Occipital lobe (tissue), 2 donors: ENCODE measurements around the gene TMEM132D. TPM values are rescaled to one million over a fixed set of nuclear protein-coding genes. Genes with fewer than 3 reads are reported as not detected.

Source experiments
- DNase-seq: peaks from one replicate; lab custom pipeline; 2025; lab: John Stamatoyannopoulos, UW
- total RNA-seq: library from RNA; depleted of rRNA; stranded (reverse); fragments of >200 nt; gene quantifications from one replicate; pipeline ENCODE4 v1.2.3, GENCODE V29; 2014

Gene TMEM132D
- total RNA-seq, 1 donor from 2014 or later: 4.4 TPM

DNA sequence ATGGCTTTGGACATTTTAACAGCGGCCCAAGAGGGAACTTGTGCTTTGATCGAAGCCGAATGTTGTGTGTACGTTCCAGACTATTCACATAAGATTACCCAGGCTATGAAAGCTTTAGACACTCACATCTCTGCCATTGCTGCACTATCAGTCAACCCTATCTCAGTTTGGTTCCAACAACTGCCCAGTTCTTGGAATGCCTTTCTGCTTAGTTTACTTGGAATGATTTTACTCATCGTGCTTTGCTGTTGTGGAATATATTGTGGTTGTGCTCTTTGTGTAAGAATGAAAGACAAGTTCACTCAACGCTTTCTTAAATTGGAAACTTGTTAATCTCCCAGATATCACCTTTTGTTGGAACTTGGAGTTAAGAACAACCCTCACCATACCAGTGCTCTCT lies 552.3 kb downstream of the TMEM132D start:
- no peak for DNase-seq

DNA sequence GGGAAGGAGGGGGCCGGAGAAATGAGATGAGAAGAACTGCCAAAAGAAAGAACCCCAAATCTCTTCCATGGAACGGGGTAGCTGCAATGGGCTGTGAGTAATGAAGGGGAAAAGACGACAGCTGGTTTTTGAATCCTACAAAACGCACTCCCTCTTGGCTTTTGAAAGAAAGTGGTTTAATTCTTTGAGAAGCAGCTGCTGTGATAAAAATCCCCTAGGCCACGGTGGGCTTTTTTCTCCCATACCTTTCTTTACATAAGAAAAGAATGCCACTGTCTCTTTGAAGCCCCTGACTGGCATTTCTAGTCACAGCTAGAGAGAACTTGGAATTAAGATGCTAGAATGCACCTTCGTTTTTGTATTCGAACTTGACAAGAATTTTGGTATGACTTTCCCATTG lies 564.5 kb downstream of the TMEM132D start:
- no peak for DNase-seq

DNA sequence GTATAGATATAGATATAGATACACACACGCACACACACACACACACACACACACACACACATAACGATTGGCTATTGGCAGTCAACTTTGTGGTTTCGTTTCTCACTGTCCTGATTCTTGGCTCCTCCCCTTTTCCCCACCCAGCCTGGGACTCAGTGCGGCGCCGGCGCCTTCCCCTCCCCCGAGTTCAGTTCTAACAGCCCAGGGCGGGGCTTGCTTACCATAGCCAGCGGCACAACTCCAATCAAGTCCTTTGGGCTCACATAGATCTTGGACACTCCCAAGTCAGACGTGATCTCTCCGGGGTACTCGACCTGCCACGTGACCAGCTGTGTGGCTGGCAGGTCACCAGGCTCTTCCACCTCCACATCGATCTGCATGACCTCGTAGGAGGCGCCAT lies 566.4 kb downstream of the TMEM132D start:
- no peak for DNase-seq

DNA sequence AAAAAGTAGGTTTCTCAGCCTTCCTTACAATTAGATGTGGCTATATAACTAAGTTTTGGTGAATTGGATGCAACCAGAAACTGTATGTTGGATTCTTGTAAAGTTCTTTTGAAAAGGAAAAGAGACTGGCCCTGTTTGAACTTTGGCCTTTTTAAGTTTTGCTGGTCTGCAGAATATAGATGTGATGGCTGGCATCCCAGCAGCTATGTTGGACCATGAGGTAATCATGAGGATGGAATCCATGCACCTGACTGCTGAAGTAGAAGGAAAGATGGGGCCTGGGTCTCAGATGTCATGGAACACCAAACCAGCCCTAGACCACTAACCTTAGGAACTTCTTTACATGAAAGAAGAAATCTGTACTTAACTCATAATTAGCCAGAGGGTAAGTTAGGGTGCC lies 568.1 kb downstream of the TMEM132D start:
- DNase-seq: no peak

DNA sequence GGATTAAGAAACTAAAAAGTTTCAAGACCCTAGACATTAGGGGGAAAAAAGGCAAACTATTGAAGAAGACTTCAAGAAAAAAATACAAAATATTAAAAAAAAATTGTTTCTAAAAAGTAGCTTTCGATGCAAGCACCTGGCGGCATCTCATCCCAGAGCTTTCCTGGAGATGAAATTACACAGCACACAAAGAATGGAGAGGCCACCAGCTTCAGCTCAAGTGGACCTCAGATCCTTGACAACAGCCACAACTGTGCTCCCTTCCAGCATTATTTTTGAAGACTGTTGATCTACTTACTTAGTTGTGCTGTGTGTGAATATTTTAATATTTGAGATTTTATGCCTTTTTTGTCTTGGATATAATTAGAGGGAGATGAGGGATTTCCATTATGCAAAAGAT lies 571.5 kb downstream of the TMEM132D start:
- DNase-seq: no peak

DNA sequence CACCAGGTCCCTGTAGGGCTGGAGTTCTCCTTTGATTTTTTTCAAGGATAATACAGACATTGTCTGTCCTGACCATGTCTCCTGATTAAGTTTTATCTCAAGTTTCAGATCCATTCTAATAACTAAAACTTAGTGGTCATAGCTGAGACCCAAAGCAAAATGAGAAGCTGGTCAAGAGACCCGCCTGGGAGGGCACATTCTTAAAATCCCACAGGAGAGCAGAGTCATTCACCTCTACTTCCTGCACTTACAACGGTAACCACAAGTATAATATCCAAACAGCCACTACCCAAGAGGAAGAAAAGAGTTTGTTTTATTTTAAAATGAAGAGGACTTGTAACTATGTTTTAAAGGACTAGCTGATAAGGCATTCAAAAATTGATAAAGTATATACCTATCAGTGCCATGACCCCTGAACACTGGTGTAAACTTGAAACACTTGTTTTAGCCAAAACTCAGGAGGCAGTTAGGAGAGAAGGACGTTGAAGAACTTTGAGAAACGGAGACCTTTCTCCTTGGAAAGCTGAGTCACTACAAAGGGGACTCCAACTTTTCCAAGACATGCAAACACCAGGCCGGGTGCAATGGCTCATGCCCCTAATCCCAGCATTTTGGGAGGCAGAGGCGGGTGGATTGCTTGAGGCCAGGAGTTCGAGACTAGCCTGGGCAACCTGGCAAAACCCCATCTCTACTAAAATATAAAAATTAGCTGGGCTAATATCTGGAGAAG lies 572.3 kb downstream of the TMEM132D start:
- no peak for DNase-seq

DNA sequence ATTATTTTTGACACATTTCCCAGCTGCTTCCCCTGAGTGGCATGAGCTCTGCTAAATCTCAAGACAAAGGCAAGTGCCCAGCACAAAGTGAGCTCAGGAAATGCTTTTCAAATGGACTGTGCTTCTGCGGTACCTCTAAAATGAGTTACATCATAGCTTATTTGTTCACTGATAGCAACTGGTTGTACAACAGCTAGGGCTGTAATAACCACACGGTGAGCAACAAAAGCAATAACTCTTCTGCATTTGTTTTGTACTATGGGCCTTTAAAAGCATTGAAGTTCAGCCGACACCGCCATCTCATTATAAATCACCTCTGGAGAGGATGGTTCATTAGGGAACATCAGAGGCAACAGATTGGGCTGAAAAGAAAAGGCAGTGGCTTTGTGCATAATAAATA lies 575.6 kb downstream of the TMEM132D start:
- DNase-seq: no peak

DNA sequence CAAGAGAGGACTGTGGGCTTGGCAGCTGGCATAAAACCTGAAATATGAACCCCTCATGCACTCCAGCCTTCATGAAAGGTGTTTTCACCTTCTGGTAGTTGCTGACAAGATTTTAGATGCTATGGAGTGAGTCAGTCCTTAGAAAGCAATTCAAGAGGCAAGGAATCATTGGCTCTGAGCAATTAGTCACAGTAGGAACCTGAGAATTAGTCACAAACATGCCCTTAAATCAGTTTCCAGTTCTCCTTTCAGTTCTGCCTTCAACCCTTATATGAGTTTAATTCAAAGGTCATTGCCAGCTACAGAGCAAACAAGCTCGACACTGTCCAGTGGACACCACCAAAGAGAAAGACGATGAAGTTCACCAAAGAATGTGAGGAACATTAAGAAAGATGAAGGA lies 578.3 kb downstream of the TMEM132D start:
- no peak for DNase-seq

DNA sequence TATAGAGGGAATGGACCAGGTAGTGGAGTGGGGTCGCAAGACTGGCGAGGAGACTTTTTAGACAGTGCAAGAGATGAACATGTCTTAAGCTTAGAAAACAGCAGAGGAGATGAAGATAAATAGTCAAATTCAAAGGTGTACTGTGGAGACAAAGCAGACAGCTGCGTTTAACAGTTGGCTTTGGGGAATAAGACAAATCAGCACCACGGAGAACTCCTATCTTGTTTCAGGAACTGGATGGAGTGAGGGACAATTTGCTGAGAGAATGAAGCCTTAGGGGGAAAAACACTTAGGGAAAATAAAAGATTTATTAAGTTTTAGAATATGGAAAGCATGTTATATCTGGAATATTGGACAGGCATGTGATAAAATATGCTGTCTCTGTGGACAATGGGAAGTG lies 591.8 kb downstream of the TMEM132D start:
- DNase-seq: no peak

DNA sequence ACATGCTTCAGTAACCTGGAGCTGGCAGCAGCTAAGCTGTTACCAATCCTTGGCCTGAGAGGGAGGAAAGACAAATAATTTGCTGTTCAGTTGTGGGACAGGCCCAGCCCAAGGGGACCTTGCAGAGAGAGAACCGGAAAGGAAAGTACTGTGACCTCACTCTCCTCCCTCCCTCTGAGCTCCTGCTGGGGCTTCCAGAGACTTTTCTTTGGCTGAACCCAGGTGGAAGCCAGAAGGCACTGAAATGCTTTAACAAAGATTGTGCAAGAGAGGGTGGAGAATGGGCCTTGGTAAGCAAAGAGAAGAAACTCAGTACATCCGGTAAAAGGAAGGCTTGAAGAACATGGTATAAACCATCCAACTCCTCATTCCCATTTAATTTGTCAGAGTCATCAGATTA lies 593.5 kb downstream of the TMEM132D start:
- DNase-seq: no peak

DNA sequence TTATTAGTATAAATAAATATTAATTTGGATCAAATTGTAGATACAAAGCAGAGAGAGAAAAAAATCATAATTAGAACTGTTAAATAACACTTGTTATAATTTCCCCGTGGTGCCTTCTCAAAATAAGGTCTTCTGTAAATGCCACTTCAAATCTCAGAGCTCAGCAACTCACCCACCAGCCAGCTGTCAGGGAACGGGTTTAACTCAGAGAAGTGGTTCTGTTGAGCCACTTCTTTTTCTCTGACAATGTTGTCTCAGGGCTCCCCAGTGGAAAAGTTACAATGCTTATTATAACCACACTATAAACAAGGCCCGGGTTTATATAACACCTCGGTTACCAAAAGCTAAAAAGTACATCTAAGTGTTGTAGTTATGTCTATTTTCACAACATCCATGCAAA lies 598.0 kb downstream of the TMEM132D start:
- no peak for DNase-seq

DNA sequence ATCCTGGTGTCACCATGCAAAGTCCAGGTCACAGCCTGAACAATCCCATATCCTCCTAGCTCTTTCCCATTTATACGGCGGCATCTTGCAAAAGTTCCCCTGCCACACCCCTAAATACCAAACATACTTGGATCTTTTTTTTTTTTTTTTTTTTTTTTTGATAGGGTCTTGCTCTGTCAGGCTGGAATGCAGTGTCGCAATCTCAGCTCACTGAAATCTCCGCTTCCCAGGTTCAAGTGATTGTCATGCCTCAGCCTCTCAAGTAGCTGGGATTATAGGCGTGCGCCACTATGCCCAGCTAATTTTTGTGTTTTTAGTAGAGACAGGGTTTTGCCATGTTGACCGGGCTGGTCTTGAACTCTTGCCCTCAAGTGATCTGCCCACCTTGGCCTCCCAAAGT lies 599.3 kb downstream of the TMEM132D start:
- DNase-seq: no peak

DNA sequence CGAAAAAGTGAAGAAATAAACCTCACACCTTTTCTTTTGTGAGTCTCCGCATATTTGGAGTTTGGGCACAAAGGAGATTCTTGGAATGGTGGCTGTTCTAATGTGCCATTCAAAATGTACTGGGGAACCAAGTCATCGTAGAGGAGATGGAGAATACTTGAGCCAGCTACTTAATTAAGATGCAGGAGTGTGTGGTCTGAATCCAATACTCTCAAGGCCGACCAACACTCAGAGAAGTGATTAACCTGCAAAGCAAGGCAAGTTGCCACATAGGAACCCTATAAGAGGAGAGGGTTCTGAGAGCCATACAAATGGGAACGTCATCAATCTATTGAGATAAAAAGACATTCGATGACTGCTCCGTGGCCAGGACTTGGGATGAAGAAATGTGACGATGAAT lies 603.8 kb downstream of the TMEM132D start:
- no peak for DNase-seq

DNA sequence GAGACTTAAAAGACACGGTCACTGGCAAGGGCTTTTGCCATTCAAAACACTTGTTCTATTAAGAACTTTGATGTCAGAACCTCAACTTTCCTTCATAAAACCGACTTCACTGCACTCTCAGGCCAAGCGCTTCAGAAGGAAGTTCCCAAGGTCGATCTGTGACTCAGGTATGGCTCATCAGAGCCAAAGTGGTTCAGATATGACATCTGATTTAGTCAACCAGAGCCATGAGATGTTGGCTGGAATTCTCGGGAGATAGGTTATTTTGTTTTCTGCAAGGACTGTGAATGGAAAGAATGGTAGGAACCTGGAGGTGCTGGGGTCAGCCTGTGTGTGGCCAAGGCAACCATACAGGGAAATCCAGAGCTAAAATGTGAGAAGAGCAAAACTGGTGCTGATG lies 604.9 kb downstream of the TMEM132D start:
- DNase-seq: no peak

DNA sequence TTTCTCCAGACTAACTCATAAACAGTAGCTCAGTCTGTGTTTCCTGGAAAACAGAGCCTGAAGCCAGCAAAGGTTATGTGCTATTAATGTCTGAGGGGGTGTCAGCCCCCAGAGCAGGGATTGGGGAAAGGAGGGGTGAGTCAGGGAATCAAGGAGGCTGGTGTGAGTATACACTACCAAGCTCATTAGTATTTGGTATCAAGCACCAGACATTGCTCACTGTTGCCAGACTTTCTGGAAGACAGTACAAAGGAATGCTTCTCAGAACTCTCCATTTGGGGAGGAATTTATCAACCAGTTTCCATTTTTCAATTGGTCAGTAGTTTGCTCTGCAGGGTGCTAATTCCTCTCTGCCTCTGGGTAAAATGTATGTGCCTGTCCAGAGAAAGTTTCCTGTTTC lies 607.2 kb downstream of the TMEM132D start:
- no peak for DNase-seq

DNA sequence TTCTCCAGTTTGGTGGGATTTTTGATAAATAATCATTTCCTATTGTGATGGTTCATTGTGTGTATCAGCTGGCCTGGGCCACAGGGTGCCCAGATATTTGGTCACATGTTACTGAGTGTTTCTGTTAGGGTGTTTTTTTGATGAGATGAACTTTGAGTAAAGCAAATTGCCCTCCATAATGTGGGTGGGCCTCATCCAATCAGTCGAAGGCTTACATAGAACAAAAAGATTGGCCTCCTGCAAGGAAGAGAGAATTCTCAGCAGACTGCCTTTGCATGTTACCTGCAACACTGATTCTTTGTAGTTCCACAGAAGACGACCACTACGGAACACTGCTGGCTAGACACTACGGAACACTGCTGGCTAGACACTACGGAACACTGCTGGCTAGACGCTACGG lies 609.0 kb downstream of the TMEM132D start:
- DNase-seq: no peak

DNA sequence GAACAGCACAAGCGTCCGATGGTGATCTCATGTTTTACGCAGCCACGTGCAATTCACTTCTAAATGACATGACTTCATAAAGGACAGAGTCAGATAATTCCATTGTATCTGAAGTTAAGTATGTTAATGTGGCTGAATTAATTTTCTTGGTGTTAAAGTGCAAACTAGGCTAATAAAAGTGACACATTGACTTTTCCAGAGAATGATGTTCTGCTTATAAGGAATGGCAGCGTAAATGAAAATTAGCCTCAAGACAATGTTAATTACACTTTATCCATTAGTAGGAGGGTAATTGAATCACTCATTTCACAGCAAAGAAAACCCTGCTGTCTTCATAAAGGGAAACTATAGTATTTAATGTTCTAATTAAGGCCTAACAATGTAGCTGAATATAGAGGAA lies 624.1 kb downstream of the TMEM132D start:
- DNase-seq: no peak

DNA sequence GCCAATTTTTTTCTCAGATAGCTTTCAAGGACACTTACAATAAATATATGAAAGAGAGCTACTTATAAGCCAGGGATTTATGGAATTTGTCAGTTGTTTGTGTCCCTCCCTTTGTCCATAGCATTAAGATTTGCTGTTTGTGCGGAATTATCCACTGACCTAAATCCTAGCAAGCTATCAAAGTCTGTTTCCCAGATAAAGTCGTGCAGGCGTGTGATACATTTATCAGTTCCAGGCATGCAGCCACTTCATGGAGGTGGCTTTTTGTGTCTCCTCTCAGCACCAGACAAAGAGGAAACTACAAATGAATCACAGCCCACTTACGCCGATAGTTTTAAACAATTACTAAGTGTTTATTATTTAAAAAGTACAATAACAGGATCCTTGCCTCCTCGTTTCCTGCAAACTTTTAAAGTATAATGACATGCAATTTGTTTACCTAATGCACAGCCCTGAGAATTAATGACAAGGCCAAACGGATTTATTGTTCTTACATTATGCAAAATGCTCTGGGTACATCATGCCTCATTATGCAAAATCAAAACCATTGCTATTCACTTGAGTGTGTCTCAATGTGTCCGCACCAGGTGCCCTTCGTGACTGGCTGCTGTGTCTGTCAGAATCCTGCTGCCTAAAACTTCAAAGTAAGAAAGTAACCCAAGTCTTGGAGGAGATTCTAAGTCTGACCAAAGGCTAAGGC lies 627.3 kb downstream of the TMEM132D start:
- peak; percentile 21 for DNase-seq

DNA sequence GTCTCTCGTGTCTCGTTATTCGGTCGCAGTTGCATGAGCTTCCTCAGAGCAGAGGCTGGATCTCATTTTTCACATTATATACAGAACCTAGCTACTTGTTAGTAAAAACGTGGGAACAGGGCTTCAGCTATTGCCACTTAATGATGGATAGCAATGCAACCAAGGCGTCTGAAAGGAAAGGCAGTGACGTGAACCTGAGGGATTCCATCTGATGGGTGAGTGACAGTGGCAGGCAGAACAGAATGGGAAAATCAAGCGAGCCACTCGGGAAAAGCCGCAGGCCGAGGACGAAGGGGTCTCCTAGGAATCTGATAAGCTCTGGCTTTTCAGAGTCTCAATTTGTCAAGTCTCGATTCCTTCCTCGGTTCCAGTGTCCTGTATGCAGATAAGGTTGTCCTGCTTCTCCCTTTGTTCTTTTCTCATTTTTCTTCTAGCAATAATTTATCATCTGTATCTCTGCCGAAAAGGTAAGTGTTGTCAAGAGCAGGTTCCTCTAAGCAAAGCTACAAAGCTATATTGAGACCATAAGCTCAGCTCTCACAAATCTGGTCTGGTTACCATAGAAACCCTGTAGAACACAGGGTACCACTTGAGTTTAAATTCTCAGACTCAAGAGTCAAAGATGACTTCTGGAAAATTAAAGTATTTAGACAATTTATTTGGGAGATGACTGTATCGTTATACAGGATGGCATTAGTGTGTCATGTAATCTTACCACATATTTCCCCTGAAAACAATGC lies 633.9 kb downstream of the TMEM132D start:
- DNase-seq: no peak

DNA sequence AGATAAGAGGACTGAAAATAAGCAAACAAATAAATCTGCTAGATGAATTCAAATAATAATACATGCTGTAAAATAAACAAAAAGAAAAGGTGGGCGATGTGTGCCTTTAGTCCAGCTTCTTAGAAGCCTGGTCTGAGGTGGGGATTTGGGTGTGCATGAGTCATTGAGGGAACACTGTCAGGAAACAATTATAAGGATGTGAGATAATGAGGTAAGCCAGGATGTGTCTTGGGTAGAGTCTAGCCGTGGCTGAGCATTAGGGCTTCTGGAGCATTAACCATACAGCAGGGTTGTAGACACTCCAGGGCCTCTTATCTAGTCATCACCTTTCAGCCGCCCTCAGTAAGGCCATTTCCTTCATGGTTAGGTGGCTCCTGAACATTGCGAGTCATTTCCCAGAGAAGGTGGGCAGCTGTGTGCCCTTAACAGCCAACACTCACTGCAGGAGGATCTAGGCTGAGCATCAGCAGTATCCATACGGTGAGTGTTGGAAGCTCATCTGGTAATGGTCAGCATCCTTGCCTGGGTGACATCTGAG lies 645.0 kb downstream of the TMEM132D start:
- DNase-seq: no peak

DNA sequence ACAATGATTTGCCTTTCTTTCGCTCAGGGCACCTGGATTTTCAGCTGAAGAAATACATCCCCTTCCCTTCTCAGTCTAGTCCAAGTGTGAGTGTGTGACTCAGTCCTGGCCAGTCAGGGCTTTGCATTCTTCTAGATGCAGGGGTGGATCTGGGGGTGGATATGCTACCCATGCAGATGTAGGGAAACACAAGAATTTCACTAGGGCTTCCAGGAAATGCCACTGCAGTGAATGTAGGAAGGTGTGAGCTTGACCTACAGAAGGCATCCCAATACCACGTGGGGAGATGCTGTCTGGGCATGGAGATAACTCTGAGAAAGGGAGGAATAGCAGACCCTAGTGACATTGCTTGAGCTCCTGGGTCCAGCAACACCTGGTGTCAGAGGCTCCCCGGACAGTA lies 646.3 kb downstream of the TMEM132D start:
- DNase-seq: no peak

DNA sequence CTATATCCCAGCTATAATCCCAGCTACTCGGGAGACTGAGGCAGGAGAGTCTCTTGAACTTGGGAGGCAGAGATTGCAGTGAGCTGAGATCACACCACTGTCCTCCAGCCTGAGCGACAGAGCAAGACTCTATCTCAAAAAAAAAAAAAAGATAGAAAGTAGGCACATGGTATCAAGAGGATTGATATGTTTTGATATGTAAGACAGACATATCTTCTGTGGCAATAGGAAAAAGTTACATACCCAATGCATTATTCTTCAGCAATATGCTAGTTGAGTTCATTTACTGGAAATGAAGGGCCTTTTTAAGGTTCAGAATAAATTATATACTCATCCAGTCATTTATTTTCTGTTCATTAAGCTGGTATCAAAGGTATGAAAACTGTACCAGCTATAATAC lies 657.2 kb downstream of the TMEM132D start:
- DNase-seq: no peak
